Duodenal mucosa (tissue), 2 donors: ENCODE data around the gene CAAP1.

ENCODE experiments used
- H3K27ac ChIP-seq: one replicate; pipeline ENCODE4 v1.7.0; 2013; ENCODE audit warnings: low read depth, low read length
- H3K27me3 ChIP-seq, 2 donors: one replicate each; pipeline ENCODE4 v1.7.0; 2013; ENCODE audit warnings: low read length in 2 of 2, control low read depth in 1 of 2; ENCODE audit not compliant: insufficient read depth in 2 of 2, control insufficient read depth in 1 of 2
- H3K36me3 ChIP-seq, 2 donors: one replicate each; pipeline ENCODE4 v1.7.0; 2013; ENCODE audit warnings: low read length in 2 of 2, control low read depth in 1 of 2; ENCODE audit not compliant: insufficient read depth in 2 of 2, control insufficient read depth in 1 of 2
- H3K4me1 ChIP-seq, 2 donors: one replicate each; pipeline ENCODE4 v1.7.0; 2013; ENCODE audit warnings: low read length in 2 of 2, control low read depth in 1 of 2; ENCODE audit not compliant: insufficient read depth in 2 of 2, control insufficient read depth in 1 of 2
- H3K4me3 ChIP-seq, 2 donors: one replicate each; pipeline ENCODE4 v1.7.0; 2013; ENCODE audit warnings: low read length in 2 of 2, low read depth in 1 of 2
- H3K9ac ChIP-seq, 2 donors: one replicate each; pipeline ENCODE4 v1.7.0; 2013; ENCODE audit warnings: low read length in 2 of 2, low read depth in 1 of 2
- H3K9me3 ChIP-seq, 2 donors: one replicate each; pipeline ENCODE4 v1.7.0; 2013; ENCODE audit warnings: low read length in 2 of 2, control low read depth in 1 of 2; ENCODE audit not compliant: control insufficient read depth in 1 of 2

The CAAP1 gene

GRCh38 chr9:26892251-26893029 is at the start of gene CAAP1:
Gene CAAP1, minus strand, starts transcription at chr9:26892802. Its CDS starts 87 bp downstream, at chr9:26892715.
- peak within 1 kb of the TSS; percentile 99 for H3K27ac ChIP-seq
- H3K9ac ChIP-seq, result peak within 1 kb of the TSS; percentile 89 to 98
- peaks cover 9% of the 10 kb centered on the region in 2 donors for H3K9me3 ChIP-seq
- H3K4me3 ChIP-seq, result peak within 1 kb of the TSS; percentile 98 to 100
- H3K4me1 ChIP-seq, result peaks cover 5 to 15% of the 10 kb centered on the region in 2 donors
- H3K27me3 ChIP-seq, result no peaks in the 10 kb centered on the region
- H3K36me3 ChIP-seq, result no peaks in the 10 kb centered on the region

- peaks cover 0 to 6% of the 10 kb centered on the region in 2 donors for H3K36me3 ChIP-seq
- no peak overlapping the region for H3K9ac ChIP-seq
- peaks cover 5 to 12% of the 10 kb centered on the region in 2 donors for H3K4me1 ChIP-seq
- H3K9me3 ChIP-seq, result peaks cover 0 to 3% of the 10 kb centered on the region in 2 donors
- no peak overlapping the region for H3K4me3 ChIP-seq
- H3K27me3 ChIP-seq, result no peaks in the 10 kb centered on the region
- no peak overlapping the region for H3K27ac ChIP-seq
Observed at GRCh38 chr9:26940779-26941178, 48.2 kb upstream of the CAAP1 start.

GRCh38 chr9:26939955-26940711 is 47.5 kb upstream of the CAAP1 start:
- Histone ChIP-seq H3K4me1 (peaks cover 0 to 6% of the 10 kb centered on the region in 2 donors), H3K9ac (no peak overlapping the region), H3K36me3 (peaks cover 0 to 6% of the 10 kb centered on the region in 2 donors), H3K4me3 (no peak overlapping the region), H3K27ac (no peak overlapping the region), H3K27me3 (no peaks in the 10 kb centered on the region), H3K9me3 (peaks cover 0 to 3% of the 10 kb centered on the region in 2 donors)

GRCh38 chr9:26937816-26938371 is 45.3 kb upstream of the CAAP1 start:
- Histone ChIP-seq H3K9ac (no peak overlapping the region), H3K4me1 (peaks cover 0 to 3% of the 10 kb centered on the region in 2 donors), H3K9me3 (peaks cover 0 to 3% of the 10 kb centered on the region in 2 donors), H3K4me3 (no peak overlapping the region), H3K27me3 (no peaks in the 10 kb centered on the region), H3K36me3 (peaks cover 0 to 4% of the 10 kb centered on the region in 2 donors), H3K27ac (no peak overlapping the region)

- Histone ChIP-seq H3K36me3 (peaks cover 0 to 4% of the 10 kb centered on the region in 2 donors), H3K4me3 (no peak overlapping the region), H3K9ac (no peak overlapping the region), H3K27me3 (no peaks in the 10 kb centered on the region), H3K4me1 (peaks cover 0 to 3% of the 10 kb centered on the region in 2 donors), H3K9me3 (peaks cover 0 to 3% of the 10 kb centered on the region in 2 donors), H3K27ac (no peak overlapping the region)
Observed at GRCh38 chr9:26935847-26936246, 43.2 kb upstream of the CAAP1 start.

- H3K27me3 ChIP-seq, result no peaks in the 10 kb centered on the region
- peaks cover 13 to 31% of the 10 kb centered on the region in 2 donors for H3K36me3 ChIP-seq
- no peak overlapping the region for H3K4me3 ChIP-seq
- H3K9me3 ChIP-seq, result no peaks in the 10 kb centered on the region
- no peak overlapping the region for H3K9ac ChIP-seq
- no peaks in the 10 kb centered on the region for H3K4me1 ChIP-seq
- no peak overlapping the region for H3K27ac ChIP-seq
Observed at GRCh38 chr9:26928902-26929495, 36.4 kb upstream of the CAAP1 start.

GRCh38 chr9:26925609-26926008 is 33.0 kb upstream of the CAAP1 start:
- H3K4me1 ChIP-seq, result no peaks in the 10 kb centered on the region
- H3K27me3 ChIP-seq, result no peaks in the 10 kb centered on the region
- H3K27ac ChIP-seq, result no peak overlapping the region
- peaks cover 22 to 61% of the 10 kb centered on the region in 2 donors for H3K36me3 ChIP-seq
- H3K9ac ChIP-seq, result no peak overlapping the region
- H3K9me3 ChIP-seq, result no peaks in the 10 kb centered on the region
- no peak overlapping the region for H3K4me3 ChIP-seq

GRCh38 chr9:26919698-26920097 is 27.1 kb upstream of the CAAP1 start:
- no peaks in the 10 kb centered on the region for H3K27me3 ChIP-seq
- H3K4me1 ChIP-seq, result no peaks in the 10 kb centered on the region
- no peak overlapping the region for H3K9ac ChIP-seq
- H3K4me3 ChIP-seq, result no peak overlapping the region
- H3K36me3 ChIP-seq, result peaks cover 37 to 81% of the 10 kb centered on the region in 2 donors
- H3K9me3 ChIP-seq, result no peaks in the 10 kb centered on the region
- no peak overlapping the region for H3K27ac ChIP-seq

GRCh38 chr9:26913138-26913668 is 20.6 kb upstream of the CAAP1 start:
- H3K36me3 ChIP-seq, result peaks cover 15 to 43% of the 10 kb centered on the region in 2 donors
- H3K27me3 ChIP-seq, result no peaks in the 10 kb centered on the region
- H3K27ac ChIP-seq, result no peak overlapping the region
- H3K9ac ChIP-seq, result no peak overlapping the region
- no peaks in the 10 kb centered on the region for H3K9me3 ChIP-seq
- no peaks in the 10 kb centered on the region for H3K4me1 ChIP-seq
- H3K4me3 ChIP-seq, result no peak overlapping the region
